Measurements from ENCODE around the gene ADGRA1.
"Not testable (repeated sequence)": the region's sequence is repeated elsewhere in the genome, so short reads cannot be mapped to it uniquely, and the experiment has no call there.

ADGRA1 gene

DNA sequence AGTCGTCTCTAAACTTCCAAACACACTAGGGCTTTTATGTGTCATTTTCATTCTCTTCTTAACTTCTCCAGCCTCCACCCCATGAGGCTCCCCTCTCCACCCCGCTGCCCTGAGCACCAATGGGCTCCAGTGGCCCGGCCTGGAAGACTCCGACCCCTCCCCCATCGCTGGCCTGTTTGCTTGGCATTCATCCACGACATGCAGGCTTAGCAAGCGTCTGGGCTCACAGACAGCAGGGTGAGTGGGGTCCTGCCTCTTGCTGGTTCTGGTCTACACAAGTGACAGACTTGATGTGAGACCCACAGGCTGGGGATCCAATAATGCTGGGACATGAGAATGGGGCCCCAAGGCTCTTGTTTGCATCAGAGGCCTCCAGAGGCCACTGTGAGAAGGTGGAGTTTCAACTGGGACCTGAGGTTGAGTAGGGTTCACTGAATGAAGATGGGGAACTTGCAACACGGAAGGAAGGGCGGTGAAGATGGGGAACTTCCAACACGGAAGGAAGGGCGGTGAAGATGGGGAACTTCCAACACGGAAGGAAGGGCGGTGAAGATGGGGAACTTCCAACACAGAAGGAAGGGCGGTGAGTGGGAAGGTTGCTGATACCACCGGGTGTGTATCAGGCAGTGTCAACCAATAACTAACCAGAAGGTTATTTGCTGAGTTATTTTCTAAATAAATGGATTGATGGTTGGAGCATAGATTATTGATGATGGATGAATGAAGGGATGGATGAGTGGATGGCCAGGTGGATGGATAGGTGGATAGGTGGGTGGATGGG is 86.3 kb downstream of the ADGRA1 start:
- Histone ChIP-seq H3K9me3 (ENCODE audit: insufficient read depth, low read depth, low read length) (peaks cover 30% of the 10 kb centered on the region; the same call in 1 of the 2 replicates), H4K20me1 (ENCODE audit: insufficient read depth, low read length, poor library complexity, severe bottlenecking) (no peaks in the 10 kb centered on the region), H2AFZ (ENCODE audit: low read length) (no peak overlapping the region), H3K4me1 (ENCODE audit: insufficient read depth, low read length, poor library complexity, severe bottlenecking) (no peaks in the 10 kb centered on the region), H3F3A (ENCODE audit: low read depth) (peaks cover 5% of the 10 kb centered on the region; the same call in 1 of the 2 replicates), H3K9ac (ENCODE audit: low read depth, low read length, poor library complexity, severe bottlenecking) (no peak overlapping the region), H3K4me3 (ENCODE audit: low read length, poor library complexity, severe bottlenecking) (no peak overlapping the region), H3K9me2 (replicated peaks; ENCODE audit: low read depth, low read length) (no peaks in the 10 kb centered on the region), H3K79me2 (ENCODE audit: insufficient read depth, low read length) (no peaks in the 10 kb centered on the region), H3K27me3 (ENCODE audit: insufficient read depth, low read length, poor library complexity, severe bottlenecking) (no peaks in the 10 kb centered on the region), H3K4me2 (ENCODE audit: low read depth, low read length, poor library complexity, severe bottlenecking) (no peak overlapping the region), H3K36me3 (ENCODE audit: insufficient read depth, low read length) (no peaks in the 10 kb centered on the region)
- TF ChIP-seq, protein P1, sequence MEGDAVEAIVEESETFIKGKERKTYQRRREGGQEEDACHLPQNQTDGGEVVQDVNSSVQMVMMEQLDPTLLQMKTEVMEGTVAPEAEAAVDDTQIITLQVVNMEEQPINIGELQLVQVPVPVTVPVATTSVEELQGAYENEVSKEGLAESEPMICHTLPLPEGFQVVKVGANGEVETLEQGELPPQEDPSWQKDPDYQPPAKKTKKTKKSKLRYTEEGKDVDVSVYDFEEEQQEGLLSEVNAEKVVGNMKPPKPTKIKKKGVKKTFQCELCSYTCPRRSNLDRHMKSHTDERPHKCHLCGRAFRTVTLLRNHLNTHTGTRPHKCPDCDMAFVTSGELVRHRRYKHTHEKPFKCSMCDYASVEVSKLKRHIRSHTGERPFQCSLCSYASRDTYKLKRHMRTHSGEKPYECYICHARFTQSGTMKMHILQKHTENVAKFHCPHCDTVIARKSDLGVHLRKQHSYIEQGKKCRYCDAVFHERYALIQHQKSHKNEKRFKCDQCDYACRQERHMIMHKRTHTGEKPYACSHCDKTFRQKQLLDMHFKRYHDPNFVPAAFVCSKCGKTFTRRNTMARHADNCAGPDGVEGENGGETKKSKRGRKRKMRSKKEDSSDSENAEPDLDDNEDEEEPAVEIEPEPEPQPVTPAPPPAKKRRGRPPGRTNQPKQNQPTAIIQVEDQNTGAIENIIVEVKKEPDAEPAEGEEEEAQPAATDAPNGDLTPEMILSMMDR (conservative IDR thresholded peaks at IDR 0.05; ENCODE audit: low read length), result no peak
- no peak for TF ChIP-seq EZH2phosphoT487 (IDR thresholded peaks at IDR 0.05; ENCODE audit: borderline replicate concordance)

DNA sequence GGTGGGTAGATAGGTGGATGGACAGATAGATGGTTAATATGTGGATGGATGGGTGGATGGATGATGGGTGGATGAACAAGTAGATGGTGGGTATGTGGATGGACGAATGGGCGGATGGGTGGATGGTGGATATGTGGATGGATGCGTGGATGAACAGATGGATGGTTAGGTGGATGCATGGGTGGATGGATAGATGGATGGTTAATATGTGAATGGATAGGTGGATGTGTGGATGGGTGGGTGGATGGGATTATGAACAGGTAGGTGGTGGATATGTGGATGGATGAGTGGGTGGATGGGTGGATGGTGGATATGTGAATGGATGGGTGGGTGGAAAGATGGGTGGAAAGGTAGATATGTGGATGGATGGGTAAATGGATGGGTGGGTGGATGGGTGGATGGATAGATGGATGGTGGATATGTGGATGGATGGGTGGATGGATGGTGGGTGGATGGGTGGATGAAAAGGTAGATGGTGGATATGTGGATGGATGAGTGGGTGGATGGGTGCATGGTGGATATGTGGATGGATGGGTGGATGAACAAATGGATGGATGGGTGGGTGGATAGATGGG is 87.1 kb downstream of the ADGRA1 start:
- H3K9me2 ChIP-seq (replicated peaks; ENCODE audit: low read depth, low read length), result no peaks in the 10 kb centered on the region
- H3K9ac ChIP-seq (ENCODE audit: low read depth, low read length, poor library complexity, severe bottlenecking), result no peak overlapping the region
- no peak overlapping the region for H2AFZ ChIP-seq (ENCODE audit: low read length)
- peaks cover 36% of the 10 kb centered on the region; the same call in 1 of the 2 replicates for H3K9me3 ChIP-seq (ENCODE audit: insufficient read depth, low read depth, low read length)
- H3F3A ChIP-seq (ENCODE audit: low read depth), result peaks cover 5% of the 10 kb centered on the region; the same call in 1 of the 2 replicates
- H3K79me2 ChIP-seq (ENCODE audit: insufficient read depth, low read length), result no peaks in the 10 kb centered on the region
- H4K20me1 ChIP-seq (ENCODE audit: insufficient read depth, low read length, poor library complexity, severe bottlenecking), result no peaks in the 10 kb centered on the region
- TF ChIP-seq, protein P1 (conservative IDR thresholded peaks at IDR 0.05; ENCODE audit: low read length), result no peak
- TF ChIP-seq EZH2phosphoT487 (IDR thresholded peaks at IDR 0.05; ENCODE audit: borderline replicate concordance), result no peak
- H3K4me1 ChIP-seq (ENCODE audit: insufficient read depth, low read length, poor library complexity, severe bottlenecking), result no peaks in the 10 kb centered on the region
- H3K4me3 ChIP-seq (ENCODE audit: low read length, poor library complexity, severe bottlenecking), result no peak overlapping the region
- no peaks in the 10 kb centered on the region for H3K36me3 ChIP-seq (ENCODE audit: insufficient read depth, low read length)
- no peaks in the 10 kb centered on the region for H3K27me3 ChIP-seq (ENCODE audit: insufficient read depth, low read length, poor library complexity, severe bottlenecking)
- no peak overlapping the region for H3K4me2 ChIP-seq (ENCODE audit: low read depth, low read length, poor library complexity, severe bottlenecking)

DNA sequence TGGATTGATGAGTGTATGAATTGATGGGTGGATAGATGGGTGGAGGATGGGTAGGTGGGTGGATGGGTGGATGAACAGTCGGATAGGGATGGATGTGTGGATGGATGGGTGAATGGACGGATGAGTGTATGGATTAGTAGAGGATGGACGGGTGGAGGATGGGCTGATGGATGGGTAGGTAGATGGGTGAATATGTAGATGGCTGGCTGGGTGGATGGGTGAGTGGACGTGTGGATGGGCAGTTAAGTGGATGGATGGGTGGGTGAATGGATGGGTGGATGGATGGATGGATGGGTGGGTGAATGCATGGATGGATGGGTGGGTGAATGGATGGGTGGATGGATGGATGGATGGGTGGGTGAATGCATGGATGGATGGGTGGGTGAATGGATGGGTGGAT is 87.9 kb downstream of the ADGRA1 start:
- not testable (repeated sequence) for H2AFZ ChIP-seq (ENCODE audit: low read length); H3K4me1 ChIP-seq (ENCODE audit: insufficient read depth, low read length, poor library complexity, severe bottlenecking); H3K4me3 ChIP-seq (ENCODE audit: low read length, poor library complexity, severe bottlenecking); H3K4me2 ChIP-seq (ENCODE audit: low read depth, low read length, poor library complexity, severe bottlenecking); H3K9ac ChIP-seq (ENCODE audit: low read depth, low read length, poor library complexity, severe bottlenecking); H3K36me3 ChIP-seq (ENCODE audit: insufficient read depth, low read length); H3F3A ChIP-seq (ENCODE audit: low read depth); H3K27me3 ChIP-seq (ENCODE audit: insufficient read depth, low read length, poor library complexity, severe bottlenecking); H4K20me1 ChIP-seq (ENCODE audit: insufficient read depth, low read length, poor library complexity, severe bottlenecking); H3K9me2 ChIP-seq (replicated peaks; ENCODE audit: low read depth, low read length); H3K79me2 ChIP-seq (ENCODE audit: insufficient read depth, low read length)
- peaks cover 36% of the 10 kb centered on the region; the same call in 1 of the 2 replicates for H3K9me3 ChIP-seq (ENCODE audit: insufficient read depth, low read depth, low read length)
